ENCODE data around the gene MCCC1. TPM values are rescaled to one million over a fixed set of nuclear protein-coding genes. Genes with fewer than 3 reads are reported as not detected.
A peak's percentile ranks its signal among the peaks of the same experiment; 100 is the strongest.
"Not testable (repeated sequence)": the region's sequence is repeated elsewhere in the genome, so short reads cannot be mapped to it uniquely, and the experiment has no call there.

MCCC1 gene
- total RNA-seq (2014; rRNA removed; shearing (Covaris generic)) = 4.6 and 6.2 TPM in 2 replicates
- 5.5 and 7.7 TPM in 2 replicates for polyA plus RNA-seq (2014; cell fraction: nucleus; rRNA removed)

GRCh38 chr3:183099026-183099837 lies at the start of gene MCCC1:
Gene MCCC1, minus strand, starts transcription at chr3:183099496. Its CDS starts 56 bp downstream, at chr3:183099440.
- DNase-seq (ENCODE audit: extremely low read depth, low read depth) = peak; percentile 87

GRCh38 chr3:183148056-183148455 lies 48.8 kb upstream of the MCCC1 start:
- DNase-seq (ENCODE audit: extremely low read depth, low read depth) = no peak

DNA sequence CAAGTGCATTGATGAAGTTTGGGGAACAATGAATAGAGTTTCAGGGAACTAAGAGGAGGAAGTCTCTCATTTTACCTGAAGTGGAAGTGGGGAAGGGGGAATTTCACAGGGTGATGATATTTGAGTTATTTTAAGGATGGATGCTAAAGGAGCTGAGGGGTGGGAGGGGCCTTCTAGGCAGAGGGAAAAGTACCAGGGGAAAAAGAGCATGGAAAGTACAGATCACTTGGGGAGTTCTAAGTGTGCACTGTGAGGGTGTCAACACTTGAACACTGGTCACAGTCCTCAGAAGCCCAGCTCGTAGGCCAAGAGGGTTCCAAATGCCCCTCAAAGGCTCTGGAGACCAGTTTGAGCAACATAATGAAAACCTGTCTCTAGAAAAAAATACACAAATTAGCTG lies 45.1 kb upstream of the MCCC1 start:
- DNase-seq (ENCODE audit: extremely low read depth, low read depth) = no peak

- DNase-seq (ENCODE audit: extremely low read depth, low read depth) = no peak
These were observed 42.9 kb upstream of the MCCC1 start for GRCh38 chr3:183142199-183142598.

GRCh38 chr3:183134844-183135243 lies 35.5 kb upstream of the MCCC1 start:
- DNase-seq (ENCODE audit: extremely low read depth, low read depth) = no peak

GRCh38 chr3:183132409-183132808 lies 33.1 kb upstream of the MCCC1 start:
- DNase-seq (ENCODE audit: extremely low read depth, low read depth) = no peak

- DNase-seq (ENCODE audit: extremely low read depth, low read depth) = no peak
These were observed 32.4 kb upstream of the MCCC1 start for GRCh38 chr3:183131735-183132134.

DNA sequence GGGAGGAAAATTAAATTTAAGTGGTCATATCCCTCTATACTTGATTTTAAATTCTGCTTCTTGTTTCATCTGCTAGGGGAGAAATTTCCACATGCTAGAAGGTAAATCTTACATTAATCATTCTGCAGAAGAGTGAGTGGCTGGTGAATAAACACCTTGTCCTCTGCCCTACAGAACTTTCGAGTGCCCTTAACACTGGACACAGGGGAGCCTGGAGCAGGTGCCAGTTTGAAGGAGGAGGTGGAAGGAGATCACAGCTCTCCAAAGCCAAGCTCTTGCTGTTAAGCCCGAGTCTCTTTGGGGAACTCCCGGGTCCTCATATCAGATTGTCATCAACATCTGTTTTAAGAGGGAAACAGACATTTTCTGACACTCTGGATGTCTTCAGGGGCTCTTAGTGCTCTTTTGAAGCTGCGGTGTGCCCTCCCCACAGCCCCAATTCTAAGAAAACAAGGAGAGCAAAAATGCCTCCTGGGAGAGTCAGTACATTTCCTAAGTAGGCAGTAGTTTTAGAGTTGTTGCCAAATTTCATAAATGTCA lies 32.0 kb upstream of the MCCC1 start:
- no peak for DNase-seq (ENCODE audit: extremely low read depth, low read depth)

DNA sequence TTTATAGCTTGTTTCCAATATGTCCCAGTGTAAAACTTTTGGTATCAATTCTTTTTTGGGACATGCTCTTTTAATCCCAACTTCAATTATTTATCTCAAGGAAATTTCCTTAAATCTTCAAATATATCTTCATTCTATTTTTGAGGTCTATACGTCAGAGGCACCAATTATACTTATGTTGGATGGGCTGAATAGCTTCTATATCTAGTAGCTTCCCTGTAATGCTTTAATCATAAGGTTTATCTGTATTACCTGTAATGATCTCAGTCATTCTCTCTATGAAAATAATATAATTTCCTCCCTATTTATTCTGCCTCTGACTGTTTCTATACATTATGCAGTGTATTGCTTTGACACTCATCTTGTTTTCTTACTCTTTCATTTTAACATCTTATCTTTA lies 29.9 kb upstream of the MCCC1 start:
- DNase-seq (ENCODE audit: extremely low read depth, low read depth) = no peak

DNA sequence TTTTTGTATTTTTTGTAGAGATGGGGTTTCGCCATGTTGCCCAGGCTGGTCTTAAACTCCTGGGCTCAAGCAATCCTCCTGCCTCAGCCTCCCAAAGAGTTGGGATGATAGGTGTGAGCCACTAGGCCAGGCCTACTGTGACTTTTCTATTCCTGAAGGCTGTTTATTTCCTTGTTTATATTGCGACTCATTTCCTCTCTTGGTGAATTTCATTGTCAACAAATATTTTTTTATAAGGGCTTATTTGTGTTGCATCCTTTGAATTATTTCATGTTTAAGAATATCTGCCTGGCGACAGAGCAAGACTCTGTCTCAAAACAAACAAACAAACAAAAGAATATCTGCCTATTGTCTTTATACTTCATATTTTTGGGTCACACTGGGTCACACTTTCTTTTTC lies 29.4 kb upstream of the MCCC1 start:
- no peak for DNase-seq (ENCODE audit: extremely low read depth, low read depth)

DNA sequence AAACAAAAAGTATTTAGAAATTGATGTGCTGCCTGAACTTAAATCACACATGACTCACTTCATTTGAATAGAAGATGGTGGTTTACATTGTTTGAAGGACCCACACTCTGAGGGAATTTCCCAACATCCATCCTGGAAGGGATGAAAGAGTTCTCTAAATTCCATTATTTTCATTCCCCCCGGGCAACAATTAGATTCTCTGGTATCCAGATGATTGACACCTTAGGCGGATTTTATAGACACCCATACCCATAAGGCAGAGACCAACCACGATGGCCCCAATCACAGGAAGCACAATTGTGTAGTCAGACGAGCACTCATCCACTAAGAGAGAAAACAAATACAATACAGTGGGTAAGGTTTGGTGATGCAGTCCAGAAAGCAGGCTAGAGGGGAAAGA lies 24.6 kb upstream of the MCCC1 start:
- no peak for DNase-seq (ENCODE audit: extremely low read depth, low read depth)

- peak; percentile 19 for DNase-seq (ENCODE audit: extremely low read depth, low read depth)
These were observed 23.1 kb upstream of the MCCC1 start for GRCh38 chr3:183122257-183122932.

DNA sequence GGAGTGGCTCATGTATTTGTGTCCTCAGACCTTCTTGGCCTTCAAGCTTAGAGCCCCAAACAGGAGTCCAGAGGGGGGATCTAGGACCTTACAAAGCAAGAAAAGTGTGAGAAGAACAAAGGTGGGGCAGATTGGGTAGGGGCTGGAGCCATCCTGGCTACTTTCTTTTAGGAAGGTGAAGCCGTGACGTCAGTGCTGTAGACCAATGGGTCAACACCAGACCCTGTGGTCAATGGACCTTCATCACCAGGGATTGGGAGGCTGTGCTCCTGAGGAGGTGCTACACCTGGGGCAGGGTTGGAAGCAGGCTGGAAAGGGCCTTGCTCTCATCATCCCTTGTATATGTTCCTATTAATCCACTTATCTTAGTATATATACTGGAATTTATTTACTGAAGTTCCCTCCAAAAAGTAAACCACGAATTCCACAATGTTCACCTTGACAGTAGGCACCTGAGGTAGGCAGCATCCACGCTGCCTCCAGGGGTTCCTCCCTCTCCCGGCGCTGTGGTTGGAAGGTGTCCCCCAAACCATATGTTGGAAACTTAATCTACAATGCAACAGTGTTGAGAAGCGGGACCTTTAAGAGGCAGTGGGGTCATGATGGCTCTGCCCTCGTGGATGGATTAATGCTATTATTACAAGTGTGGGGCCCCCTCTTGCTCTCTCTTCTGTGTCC lies 21.4 kb upstream of the MCCC1 start:
- DNase-seq (ENCODE audit: extremely low read depth, low read depth) = no peak

GRCh38 chr3:183117056-183117455 lies 17.8 kb upstream of the MCCC1 start:
- no peak for DNase-seq (ENCODE audit: extremely low read depth, low read depth)

DNA sequence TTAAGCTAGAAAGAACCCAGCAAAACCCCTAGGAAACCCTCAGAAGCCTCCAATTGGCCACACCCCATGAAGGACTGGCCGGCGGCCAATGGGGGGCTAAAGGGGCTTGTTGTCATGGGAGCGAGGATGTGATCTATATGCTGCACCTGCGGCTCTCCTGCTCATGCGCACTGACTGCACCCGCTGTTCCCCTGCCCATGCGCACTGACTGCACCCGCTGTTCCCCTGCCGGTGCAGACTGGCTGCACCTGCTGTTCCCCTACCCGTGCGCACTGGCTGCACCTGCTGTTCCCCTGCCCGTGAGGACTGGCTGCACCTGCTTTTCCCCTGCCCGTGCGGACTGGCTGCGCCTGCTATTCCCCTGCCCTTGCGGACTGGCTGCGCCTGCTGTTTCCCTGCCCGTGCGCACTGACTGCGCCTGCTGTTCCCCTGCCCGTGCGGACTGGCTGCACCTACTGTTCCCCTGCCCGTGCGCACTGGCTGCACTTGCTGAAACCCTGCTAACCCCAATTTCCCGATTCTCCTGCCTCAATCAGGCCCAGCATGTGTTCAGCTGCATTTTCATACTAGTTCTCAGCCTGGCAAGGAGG lies 16.8 kb upstream of the MCCC1 start:
- DNase-seq (ENCODE audit: extremely low read depth, low read depth) = peak; percentile 17

DNA sequence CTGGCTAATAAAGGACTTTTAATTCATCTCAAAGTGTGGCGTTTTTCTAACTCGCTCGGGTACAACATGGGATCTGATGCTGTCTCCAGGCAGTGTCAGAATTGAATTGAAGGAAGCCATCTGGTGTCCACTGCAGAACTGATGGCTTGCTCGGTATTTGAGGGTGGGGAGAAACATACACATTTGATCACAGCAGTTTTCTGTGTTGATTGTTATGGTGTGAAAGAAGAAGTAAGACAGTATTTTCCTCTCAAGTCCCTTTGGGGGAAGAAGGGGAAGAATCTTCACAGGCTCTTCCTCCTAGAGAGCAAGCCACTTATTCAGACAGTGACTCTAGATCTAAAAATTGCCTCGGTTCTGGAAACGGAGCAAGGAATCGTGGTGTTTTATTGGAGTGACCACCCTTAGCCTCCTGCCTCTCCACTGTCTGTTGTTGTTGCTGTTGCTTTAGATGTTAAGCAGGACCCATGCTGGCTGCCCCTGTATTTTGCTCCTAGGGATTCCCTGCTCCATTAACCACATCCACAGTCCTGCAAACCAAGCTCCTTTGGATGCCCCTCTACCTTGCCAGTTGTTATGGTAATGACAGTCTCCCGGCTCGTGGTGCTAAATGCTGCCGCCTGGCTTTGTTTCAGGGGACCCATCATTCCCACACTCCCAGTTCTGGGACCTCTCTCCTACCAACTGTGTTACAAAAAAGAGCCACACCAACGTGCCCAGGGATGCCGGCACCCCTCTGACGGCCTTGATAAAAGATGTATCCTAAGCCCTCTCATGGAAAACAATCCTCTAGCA lies 15.3 kb upstream of the MCCC1 start:
- no peak for DNase-seq (ENCODE audit: extremely low read depth, low read depth)

- DNase-seq (ENCODE audit: extremely low read depth, low read depth) = not testable (repeated sequence)
These were observed 10.6 kb upstream of the MCCC1 start for GRCh38 chr3:183109847-183110246.

GRCh38 chr3:183108470-183108869 lies 9.2 kb upstream of the MCCC1 start:
- DNase-seq (ENCODE audit: extremely low read depth, low read depth) = no peak

DNA sequence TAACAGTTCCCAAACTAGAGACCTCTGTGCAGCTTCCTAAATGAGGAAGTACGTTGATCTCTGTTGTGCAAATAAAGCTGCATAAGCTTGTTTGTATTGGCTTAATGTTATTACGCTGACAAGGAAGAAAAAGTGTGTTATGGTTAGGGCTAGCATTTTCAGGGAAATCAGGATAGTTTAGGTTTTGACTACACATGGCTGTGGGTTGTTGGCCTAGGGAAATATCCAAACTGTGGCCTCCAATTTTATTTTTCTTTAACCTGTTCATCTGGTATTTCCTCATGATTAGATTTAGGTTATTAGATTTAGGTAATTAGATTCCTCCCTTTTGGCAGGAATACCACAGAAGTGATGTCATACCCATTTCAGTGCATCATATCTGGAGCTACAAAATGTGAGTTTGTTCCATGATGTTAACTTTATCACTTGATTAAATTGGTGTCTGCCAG lies 8.7 kb upstream of the MCCC1 start:
- DNase-seq (ENCODE audit: extremely low read depth, low read depth) = no peak

DNA sequence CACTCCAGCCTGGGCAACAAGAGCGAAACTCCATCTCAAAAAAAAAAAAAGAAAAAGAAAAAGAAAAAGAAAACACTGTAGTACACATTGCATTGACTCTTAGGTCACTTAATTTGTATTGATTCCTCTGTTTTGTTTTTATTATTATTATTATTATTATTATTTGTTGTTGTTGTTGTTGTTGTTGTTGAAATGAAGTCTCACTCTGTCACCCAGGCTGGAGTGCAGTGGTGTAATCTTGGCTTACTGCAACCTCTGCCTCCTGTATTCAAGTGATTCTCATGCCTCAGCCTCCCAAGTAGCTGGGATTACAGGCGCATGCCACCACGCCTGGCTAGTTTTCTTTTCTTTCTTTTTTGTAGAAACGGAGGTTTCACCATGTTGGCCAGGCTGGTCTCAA lies 8.1 kb upstream of the MCCC1 start:
- not testable (repeated sequence) for DNase-seq (ENCODE audit: extremely low read depth, low read depth)

Data from NCI-H460 (cell line).